ENCODE measurements around the gene GADD45GIP1.

DNA sequence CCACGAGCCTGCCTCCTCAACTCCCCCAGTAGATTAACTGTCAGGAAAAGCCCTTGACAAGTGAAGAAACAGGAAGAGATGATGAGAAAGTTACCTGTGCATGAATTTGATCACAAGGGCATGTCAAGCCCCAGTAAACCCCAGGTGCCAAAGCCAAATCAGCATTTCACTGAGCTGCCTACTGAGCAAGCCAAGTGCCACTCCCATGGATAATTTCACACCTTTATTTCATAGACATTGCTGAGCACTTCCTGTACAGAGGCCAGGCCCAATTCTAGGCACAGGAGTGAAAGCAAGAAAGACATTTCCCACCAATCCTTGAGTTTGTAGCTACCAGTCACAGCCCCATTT is 2.4 kb downstream of the GADD45GIP1 start:
- TF ChIP-seq, protein P1, sequence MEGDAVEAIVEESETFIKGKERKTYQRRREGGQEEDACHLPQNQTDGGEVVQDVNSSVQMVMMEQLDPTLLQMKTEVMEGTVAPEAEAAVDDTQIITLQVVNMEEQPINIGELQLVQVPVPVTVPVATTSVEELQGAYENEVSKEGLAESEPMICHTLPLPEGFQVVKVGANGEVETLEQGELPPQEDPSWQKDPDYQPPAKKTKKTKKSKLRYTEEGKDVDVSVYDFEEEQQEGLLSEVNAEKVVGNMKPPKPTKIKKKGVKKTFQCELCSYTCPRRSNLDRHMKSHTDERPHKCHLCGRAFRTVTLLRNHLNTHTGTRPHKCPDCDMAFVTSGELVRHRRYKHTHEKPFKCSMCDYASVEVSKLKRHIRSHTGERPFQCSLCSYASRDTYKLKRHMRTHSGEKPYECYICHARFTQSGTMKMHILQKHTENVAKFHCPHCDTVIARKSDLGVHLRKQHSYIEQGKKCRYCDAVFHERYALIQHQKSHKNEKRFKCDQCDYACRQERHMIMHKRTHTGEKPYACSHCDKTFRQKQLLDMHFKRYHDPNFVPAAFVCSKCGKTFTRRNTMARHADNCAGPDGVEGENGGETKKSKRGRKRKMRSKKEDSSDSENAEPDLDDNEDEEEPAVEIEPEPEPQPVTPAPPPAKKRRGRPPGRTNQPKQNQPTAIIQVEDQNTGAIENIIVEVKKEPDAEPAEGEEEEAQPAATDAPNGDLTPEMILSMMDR (IDR thresholded peaks at IDR 0.05 in 2 of 3, conservative IDR thresholded peaks at IDR 0.05 in 1 of 3; ENCODE audit: borderline replicate concordance in 1 of 3, insufficient read depth in 1 of 3, low read depth in 2 of 3, low read length in 2 of 3) = no peak
- TF ChIP-seq RAD21 (IDR thresholded peaks at IDR 0.05; ENCODE audit: low read depth) (no peak), POLR2AphosphoS5 (IDR thresholded peaks at IDR 0.05; ENCODE audit: low read depth, low read length) (no peak; the same call in 1 of the 2 replicates), CEBPB (IDR thresholded peaks at IDR 0.05; ENCODE audit: low read depth) (no peak), EZH2 (IDR thresholded peaks at IDR 0.05) (no peak), ZBTB33 (IDR thresholded peaks at IDR 0.05; ENCODE audit: extremely low read depth, insufficient replicate concordance, low read length) (no peak), POLR2A (IDR thresholded peaks at IDR 0.05; ENCODE audit: borderline replicate concordance, extremely low read depth, insufficient read depth, insufficient read length) (no peak), JUND (IDR thresholded peaks at IDR 0.05) (no peak), YY1 (IDR thresholded peaks at IDR 0.05; ENCODE audit: extremely low read depth, insufficient replicate concordance, low read depth, low read length) (no peak), FOSL1 (IDR thresholded peaks at IDR 0.05; ENCODE audit: low read depth) (no peak)
- TF ChIP-seq, protein P2, sequence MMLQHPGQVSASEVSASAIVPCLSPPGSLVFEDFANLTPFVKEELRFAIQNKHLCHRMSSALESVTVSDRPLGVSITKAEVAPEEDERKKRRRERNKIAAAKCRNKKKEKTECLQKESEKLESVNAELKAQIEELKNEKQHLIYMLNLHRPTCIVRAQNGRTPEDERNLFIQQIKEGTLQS (IDR thresholded peaks at IDR 0.05) = no peak
